ENCODE data around the gene UGT3A2.

DNA sequence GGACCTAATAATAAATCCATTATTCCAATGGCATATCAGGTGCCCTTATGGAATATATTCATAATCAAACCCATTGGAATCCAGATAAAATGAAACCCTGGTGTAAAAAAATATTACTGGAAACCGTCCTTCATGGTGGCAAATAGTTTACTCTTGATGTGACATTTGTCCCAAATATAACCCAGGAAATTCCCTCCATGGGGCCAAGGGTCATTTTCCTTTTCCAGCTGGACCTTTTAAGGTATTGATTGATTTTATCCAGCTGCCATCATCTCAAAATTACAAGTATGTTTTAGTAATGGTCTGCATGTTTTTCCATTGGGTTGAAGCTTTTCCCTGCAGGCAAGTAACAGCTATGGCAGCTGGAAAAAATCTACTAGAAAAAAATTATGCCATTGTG, 67.1 kb downstream of the UGT3A2 start:
- TF ChIP-seq, protein P1, sequence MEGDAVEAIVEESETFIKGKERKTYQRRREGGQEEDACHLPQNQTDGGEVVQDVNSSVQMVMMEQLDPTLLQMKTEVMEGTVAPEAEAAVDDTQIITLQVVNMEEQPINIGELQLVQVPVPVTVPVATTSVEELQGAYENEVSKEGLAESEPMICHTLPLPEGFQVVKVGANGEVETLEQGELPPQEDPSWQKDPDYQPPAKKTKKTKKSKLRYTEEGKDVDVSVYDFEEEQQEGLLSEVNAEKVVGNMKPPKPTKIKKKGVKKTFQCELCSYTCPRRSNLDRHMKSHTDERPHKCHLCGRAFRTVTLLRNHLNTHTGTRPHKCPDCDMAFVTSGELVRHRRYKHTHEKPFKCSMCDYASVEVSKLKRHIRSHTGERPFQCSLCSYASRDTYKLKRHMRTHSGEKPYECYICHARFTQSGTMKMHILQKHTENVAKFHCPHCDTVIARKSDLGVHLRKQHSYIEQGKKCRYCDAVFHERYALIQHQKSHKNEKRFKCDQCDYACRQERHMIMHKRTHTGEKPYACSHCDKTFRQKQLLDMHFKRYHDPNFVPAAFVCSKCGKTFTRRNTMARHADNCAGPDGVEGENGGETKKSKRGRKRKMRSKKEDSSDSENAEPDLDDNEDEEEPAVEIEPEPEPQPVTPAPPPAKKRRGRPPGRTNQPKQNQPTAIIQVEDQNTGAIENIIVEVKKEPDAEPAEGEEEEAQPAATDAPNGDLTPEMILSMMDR (optimal IDR thresholded peaks at IDR 0.05 in 1 of 3, IDR thresholded peaks at IDR 0.05 in 1 of 3, conservative IDR thresholded peaks at IDR 0.05 in 1 of 3; ENCODE audit: extremely low read depth in 1 of 3, insufficient read depth in 2 of 3, low read length in 3 of 3), result no peak
- TF ChIP-seq EZH2 (IDR thresholded peaks at IDR 0.05; ENCODE audit: low read length), result no peak

Measured in keratinocyte (primary cell).